ENCODE measurements around the gene GGT6. TPM values are rescaled to one million over a fixed set of nuclear protein-coding genes. Genes with fewer than 3 reads are reported as not detected.
A peak's percentile ranks its signal among the peaks of the same experiment; 100 is the strongest.

Gene GGT6
- total RNA-seq, 1 donor from 2014 or later, result not detected

DNA sequence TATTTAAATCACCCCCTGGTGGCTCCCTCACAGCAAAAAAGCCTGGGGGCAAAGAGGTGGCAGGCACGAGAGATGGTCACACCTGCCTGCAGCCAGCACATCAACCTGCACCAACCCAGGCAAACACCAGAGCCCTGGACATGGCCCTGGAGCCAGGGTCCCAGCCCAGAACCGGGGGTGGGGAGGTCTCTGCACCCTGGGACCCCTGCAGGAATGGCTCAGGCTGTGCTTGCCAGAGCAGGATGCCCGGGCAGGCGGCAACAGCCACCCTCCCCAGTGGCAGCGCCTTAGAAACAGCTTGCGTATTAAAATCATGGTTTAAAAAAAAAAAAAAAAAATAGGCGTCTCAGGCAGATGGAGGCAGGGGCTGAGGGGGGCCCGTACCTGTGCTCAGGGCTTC lies 21.4 kb downstream of the GGT6 start:
- no peak for DNase-seq (ENCODE audit: low read depth in 2 of 2)

DNA sequence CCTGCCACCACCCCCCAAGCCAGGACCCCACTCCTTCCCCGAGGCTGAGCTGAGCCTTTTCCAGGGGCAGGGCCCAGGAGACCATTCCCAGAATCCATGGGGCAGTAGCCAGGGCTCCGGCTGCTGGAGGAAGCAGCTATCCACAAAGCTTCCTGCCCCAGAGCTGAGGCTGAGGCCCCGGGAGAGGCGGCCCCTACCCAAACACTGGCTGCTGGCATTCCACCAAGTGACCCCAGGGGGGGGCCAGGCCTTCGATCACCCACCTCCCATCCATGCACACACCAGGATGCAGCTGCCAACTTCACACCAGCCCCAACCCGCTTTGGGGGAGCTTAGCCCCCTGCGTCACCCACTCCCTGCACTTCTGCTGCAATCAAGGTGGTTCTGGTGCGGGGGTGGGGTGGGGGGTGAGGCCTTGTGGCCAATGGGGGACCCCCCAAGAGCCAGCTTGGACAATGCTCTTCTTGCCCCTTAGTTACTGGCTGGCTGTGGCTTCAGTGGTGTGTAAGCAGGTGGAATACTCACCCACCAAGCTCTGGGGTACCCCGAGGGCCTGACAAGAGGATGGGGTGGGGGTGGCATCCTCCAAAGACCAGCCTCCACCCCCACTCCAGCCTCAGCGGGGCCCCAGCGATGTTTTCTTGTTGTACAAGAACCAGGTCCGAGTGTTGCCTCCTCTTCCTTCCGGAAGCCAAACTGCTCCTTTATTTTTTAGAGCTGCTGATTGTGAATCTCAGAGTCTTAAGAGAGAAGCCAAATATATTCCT lies 22.0 kb downstream of the GGT6 start:
- DNase-seq (ENCODE audit: low read depth in 2 of 2), result no peak

GRCh38 chr17:4537451-4538235 lies 22.7 kb downstream of the GGT6 start:
- DNase-seq (ENCODE audit: low read depth in 2 of 2), result no peak

- DNase-seq (ENCODE audit: low read depth in 2 of 2), result peak in 1 of 2 donors; percentile 29
These were observed 23.5 kb downstream of the GGT6 start for GRCh38 chr17:4536742-4537411.

- no peak for DNase-seq (ENCODE audit: low read depth in 2 of 2)
These were observed 24.1 kb downstream of the GGT6 start for GRCh38 chr17:4536259-4536741.

- no peak for DNase-seq (ENCODE audit: low read depth in 2 of 2)
These were observed 24.6 kb downstream of the GGT6 start for GRCh38 chr17:4535667-4536258.

- no peak for DNase-seq (ENCODE audit: low read depth in 2 of 2)
These were observed 25.3 kb downstream of the GGT6 start for GRCh38 chr17:4534928-4535666.

DNA sequence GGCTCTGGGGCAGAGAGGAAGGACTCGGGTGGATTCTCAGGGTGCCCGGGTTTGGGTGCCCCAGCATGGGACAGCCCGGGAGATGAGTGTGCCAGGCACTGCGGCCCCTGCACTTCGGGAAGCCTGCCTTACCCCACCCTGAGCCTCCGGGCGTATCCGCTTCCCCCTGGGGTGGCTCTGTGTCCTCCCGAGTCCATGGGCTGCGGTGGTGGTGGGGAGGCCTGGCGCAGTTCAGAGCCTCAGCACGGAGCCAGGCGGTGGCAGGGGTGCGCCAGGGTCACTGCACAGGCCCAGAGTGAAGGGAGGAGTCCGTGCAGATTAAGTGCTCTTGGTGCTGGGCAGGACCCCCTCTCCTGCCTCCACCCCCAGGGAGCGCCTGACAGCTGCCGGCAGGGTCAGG lies 25.9 kb downstream of the GGT6 start:
- no peak for DNase-seq (ENCODE audit: low read depth in 2 of 2)

DNA sequence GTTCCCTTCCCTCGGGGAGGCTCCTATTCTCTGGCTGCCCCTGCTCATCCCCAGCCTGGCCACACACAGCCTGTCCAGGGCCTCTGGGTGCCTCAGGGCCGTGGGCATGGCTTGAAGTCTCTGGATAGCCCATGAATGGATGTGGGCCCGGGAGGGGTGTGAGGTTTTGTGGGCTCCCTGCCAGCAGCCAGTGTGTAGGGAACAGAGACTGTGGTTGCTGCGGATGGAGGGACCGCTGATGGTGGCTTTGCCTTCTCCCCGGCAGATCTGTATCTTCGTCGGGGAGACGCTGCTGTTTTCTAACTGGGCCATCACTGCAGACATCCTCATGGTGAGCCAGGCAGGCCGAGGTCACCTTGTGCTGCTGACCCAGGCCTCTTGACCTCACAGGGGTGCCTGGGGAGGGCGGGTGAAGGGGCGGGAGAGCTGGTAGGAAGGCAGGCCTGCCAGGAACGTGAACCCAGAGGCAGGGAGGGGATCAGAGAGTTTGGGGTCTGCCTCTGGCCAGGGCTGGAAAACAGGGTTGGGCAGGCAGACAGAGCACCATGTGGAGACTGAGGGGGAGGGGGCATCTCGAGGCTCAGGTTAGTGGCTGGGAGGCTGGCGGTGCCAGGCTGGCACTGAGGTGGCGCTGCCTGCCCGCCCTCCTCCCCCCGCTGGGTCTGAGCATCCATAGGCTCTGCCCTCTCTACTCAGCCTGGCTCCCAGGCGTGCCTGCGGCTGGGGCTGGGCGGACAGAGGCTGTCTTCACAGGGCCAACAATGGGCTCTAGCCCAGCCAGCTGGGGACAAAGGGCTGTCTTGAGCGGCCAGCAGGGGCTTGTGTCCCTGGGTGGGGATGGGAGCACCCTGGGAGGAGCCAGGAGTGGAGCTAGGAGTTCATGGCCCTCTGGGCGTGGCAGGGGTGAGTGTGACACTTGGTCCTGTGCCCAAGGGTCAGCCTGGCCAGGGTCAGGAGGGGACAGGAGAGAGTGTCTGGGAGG lies 26.6 kb downstream of the GGT6 start:
- DNase-seq (ENCODE audit: low read depth in 2 of 2), result peak; percentile 27 to 45

GRCh38 chr17:4532860-4533522 lies 27.4 kb downstream of the GGT6 start:
- DNase-seq (ENCODE audit: low read depth in 2 of 2), result no peak

DNA sequence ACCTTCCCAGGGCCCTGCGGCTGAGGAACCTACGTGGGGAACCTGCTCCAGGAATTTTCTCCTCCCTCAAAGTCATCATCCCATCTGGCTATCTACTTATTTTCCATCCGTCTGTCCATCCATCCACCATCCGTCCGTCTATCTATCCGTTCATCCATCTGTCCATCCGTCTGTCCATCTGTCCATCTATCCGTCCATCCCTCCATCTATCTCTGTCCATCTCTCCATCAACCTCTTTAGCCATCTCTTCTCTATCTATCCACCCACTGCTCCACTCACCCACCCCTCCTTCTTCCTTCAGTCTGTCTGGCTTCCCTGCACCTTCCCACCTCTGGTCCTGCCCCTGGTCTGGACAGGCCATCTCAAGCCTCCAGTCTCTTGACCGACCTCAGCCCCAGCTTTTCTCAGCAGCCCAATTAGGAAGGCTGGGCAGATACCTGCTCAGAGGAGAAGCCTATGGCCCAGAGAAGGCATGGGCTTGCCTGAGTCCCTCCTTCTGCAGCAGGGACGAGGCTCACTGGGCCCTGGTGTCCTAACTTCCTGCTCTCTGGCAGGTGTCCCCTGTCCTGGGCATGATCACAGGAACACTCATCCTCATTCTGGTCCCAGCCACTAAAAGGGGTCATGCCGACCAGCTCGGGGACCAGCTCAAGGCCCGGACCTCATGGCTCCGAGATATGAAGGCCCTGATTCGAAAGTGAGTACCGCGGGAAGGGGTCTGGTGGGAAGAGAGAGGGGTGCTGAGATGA lies 28.2 kb downstream of the GGT6 start:
- no peak for DNase-seq (ENCODE audit: low read depth in 2 of 2)

DNA sequence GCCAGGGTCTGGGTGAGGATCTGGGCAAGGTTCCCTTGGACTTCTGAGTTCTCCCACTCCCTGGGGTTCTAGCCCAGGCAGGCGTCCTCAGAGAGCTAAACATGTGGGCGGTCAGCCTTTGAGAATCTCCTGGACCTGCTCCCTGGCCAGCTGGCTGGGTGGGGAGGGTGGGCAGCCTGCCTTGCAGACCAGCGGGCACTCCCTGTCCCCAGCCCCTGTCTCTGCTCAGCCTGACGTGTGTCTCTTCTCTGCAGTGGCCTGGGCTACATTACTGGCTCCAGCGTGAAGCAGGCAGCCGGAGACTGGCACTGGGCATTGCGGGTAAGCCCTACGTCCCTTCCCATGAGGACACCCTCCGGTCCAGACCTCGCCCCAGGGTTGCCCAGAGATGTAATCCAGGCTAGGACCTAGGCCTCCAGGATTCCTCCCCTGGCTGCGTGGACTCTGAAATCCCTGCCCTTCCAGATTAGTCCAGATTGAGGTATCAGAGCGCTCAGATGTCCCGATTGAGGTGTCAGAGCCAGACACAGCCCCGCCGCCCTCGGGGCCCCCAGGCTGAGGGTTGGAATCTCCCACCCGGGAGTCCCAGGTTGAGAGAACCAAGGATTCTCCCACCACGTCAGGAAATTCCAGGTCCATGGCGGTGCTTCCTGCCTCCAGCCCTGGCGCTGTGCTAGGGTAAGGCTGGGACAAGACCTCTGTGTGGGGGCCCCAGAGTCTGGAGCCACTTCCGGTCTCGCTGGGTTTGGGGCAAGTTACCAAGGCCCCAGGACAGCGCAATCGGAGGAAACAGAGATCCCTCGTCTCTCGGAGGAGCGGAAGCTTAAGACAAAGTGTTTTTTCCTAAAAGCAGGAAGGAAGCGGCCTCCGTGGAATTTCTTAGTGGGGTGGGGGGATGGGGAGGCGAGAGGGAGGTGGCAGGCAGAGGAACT lies 29.3 kb downstream of the GGT6 start:
- DNase-seq (ENCODE audit: low read depth in 2 of 2), result peak; percentile 83 to 94

- no peak for DNase-seq (ENCODE audit: low read depth in 2 of 2)
These were observed 30.7 kb downstream of the GGT6 start for GRCh38 chr17:4529533-4530152.

GRCh38 chr17:4527566-4528125 lies 32.7 kb downstream of the GGT6 start:
- no peak for DNase-seq (ENCODE audit: low read depth in 2 of 2)

GRCh38 chr17:4527134-4527533 lies 33.2 kb downstream of the GGT6 start:
- no peak for DNase-seq (ENCODE audit: low read depth in 2 of 2)

GRCh38 chr17:4525691-4526397 lies 34.5 kb downstream of the GGT6 start:
- DNase-seq (ENCODE audit: low read depth in 2 of 2), result no peak
